22Rv1 (cell line): ENCODE measurements around the gene CD200R1L.

Source experiments
- ZFX ChIP-seq: fragments of 450-650 bp; IDR thresholded peaks from 2 replicates; pipeline ENCODE4 v1.6.1; 2017; ENCODE audit warnings: antibody characterized with exemption, borderline replicate concordance
- TF ChIP-seq, protein P1 (sequence below): fragments of 450-650 bp; IDR thresholded peaks from 2 replicates; pipeline ENCODE4 v1.5.1; 2017; ENCODE audit warnings: mild to moderate bottlenecking

DNA sequence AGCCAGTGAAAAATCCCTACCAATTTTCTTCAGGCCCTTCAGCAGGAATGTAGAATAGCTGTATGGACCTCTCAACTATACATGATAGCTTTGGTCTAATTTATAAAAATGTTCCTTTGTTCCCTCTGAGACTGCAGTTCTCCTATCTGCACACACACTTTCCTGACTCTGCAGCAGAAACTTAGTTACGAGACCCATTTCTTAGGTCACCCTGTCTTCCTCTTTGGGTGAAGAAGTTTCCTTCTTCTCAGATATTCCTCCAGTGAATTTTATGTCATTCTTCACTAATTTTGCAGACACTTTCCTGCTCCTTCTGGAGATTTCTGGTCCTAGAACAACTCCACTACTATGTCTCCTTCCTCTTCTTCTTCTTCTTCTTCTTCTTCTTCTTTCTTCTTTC is 42.6 kb downstream of the CD200R1L start:
- TF ChIP-seq, protein P1, sequence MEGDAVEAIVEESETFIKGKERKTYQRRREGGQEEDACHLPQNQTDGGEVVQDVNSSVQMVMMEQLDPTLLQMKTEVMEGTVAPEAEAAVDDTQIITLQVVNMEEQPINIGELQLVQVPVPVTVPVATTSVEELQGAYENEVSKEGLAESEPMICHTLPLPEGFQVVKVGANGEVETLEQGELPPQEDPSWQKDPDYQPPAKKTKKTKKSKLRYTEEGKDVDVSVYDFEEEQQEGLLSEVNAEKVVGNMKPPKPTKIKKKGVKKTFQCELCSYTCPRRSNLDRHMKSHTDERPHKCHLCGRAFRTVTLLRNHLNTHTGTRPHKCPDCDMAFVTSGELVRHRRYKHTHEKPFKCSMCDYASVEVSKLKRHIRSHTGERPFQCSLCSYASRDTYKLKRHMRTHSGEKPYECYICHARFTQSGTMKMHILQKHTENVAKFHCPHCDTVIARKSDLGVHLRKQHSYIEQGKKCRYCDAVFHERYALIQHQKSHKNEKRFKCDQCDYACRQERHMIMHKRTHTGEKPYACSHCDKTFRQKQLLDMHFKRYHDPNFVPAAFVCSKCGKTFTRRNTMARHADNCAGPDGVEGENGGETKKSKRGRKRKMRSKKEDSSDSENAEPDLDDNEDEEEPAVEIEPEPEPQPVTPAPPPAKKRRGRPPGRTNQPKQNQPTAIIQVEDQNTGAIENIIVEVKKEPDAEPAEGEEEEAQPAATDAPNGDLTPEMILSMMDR: no peak
- no peak for TF ChIP-seq ZFX
